Keratinocyte (primary cell): ENCODE measurements around the gene IFT81. TPM values are rescaled to one million over a fixed set of nuclear protein-coding genes. Genes with fewer than 3 reads are reported as not detected.

Experiments used
- DNase-seq: peaks from one replicate; pipeline ENCODE4 v3.0.0-alpha.2; 2011; ENCODE audit warnings: low read depth, missing footprints, low spot score
- FAIRE-seq: peaks from 2 replicates; lab custom pipeline; 2011; peaks lifted over from hg19 to GRCh38; lab: Jason Lieb, UNC
- H2AFZ ChIP-seq: 2 replicates; pipeline ENCODE4 v1.6.0; 2012; ENCODE audit warnings: low read length, control low read depth, inconsistent platforms; ENCODE audit not compliant: control insufficient read depth
- H3K27ac ChIP-seq: 2 replicates; pipeline ENCODE4 v1.5.1; 2011; ENCODE audit warnings: low read length; ENCODE audit not compliant: control insufficient read depth, insufficient read depth
- H3K27me3 ChIP-seq: 3 replicates; pipeline ENCODE4 v1.6.0; 2011; ENCODE audit warnings: low read length; ENCODE audit not compliant: control insufficient read depth, insufficient read depth; ENCODE audit errors: extremely low read depth
- H3K36me3 ChIP-seq, 2 experiments: 2 replicates in 1 of 2; 3 replicates in 1 of 2; pipeline ENCODE4 v1.5.1; 2011; ENCODE audit warnings: low read length in 2 of 2, mild to moderate bottlenecking in 1 of 2; ENCODE audit not compliant: control insufficient read depth in 2 of 2, insufficient read depth in 2 of 2; ENCODE audit errors: extremely low read depth in 1 of 2
- H3K4me1 ChIP-seq: 3 replicates; pipeline ENCODE4 v1.5.1; 2011; ENCODE audit warnings: low read length; ENCODE audit not compliant: control insufficient read depth, insufficient read depth; ENCODE audit errors: extremely low read depth
- H3K4me2 ChIP-seq: 3 replicates; pipeline ENCODE4 v1.6.0; 2011; ENCODE audit warnings: low read depth, low read length; ENCODE audit not compliant: control insufficient read depth, insufficient read depth; ENCODE audit errors: extremely low read depth
- H3K4me3 ChIP-seq, 3 experiments: fragments of 200-600 bp in 1 of 3; sonication (generic) in 1 of 3; 2 replicates in 2 of 3; 3 replicates in 1 of 3; pipeline ENCODE4 v1.5.1; 2011 to 2016; ENCODE audit warnings: low read length in 3 of 3, mild to moderate bottlenecking in 3 of 3, control low read depth in 2 of 3, inconsistent platforms in 1 of 3, low read depth in 1 of 3, mixed read lengths in 1 of 3, mixed run types in 1 of 3, moderate library complexity in 1 of 3; ENCODE audit not compliant: control insufficient read depth in 2 of 3, insufficient read depth in 2 of 3; ENCODE audit errors: extremely low read depth in 1 of 3
- H3K79me2 ChIP-seq: 2 replicates; pipeline ENCODE4 v1.6.0; 2012; ENCODE audit warnings: low read length; ENCODE audit not compliant: control insufficient read depth, insufficient read depth
- H3K9ac ChIP-seq: 3 replicates; pipeline ENCODE4 v1.6.0; 2011; ENCODE audit warnings: low read length; ENCODE audit not compliant: control insufficient read depth, insufficient read depth; ENCODE audit errors: extremely low read depth
- H3K9me1 ChIP-seq: 3 replicates; pipeline ENCODE4 v1.6.0; 2011; ENCODE audit warnings: low read length; ENCODE audit not compliant: control insufficient read depth, insufficient read depth; ENCODE audit errors: extremely low read depth
- H3K9me3 ChIP-seq: 2 replicates; pipeline ENCODE4 v1.5.1; 2012; ENCODE audit warnings: low read depth, low read length; ENCODE audit not compliant: control insufficient read depth
- H4K20me1 ChIP-seq: 3 replicates; pipeline ENCODE4 v1.6.0; 2011; ENCODE audit warnings: low read length; ENCODE audit not compliant: control insufficient read depth, insufficient read depth; ENCODE audit errors: extremely low read depth
- EZH2 ChIP-seq: IDR thresholded peaks from one replicate; pipeline ENCODE4 v1.6.1; 2012; ENCODE audit warnings: inconsistent platforms, mild to moderate bottlenecking, low read length, moderate library complexity
- dilution Hi-C: fragments of 300-500 bp; cut with MboI; formaldehyde crosslinking; loops from one replicate; pipeline ENCODE4 v1.7.0; 2020; ENCODE audit warnings: low sequenced_read_pairs; ENCODE audit not compliant: extremely low pct_ligation_motif_present
- polyA plus RNA-seq, 5 experiments: library from polyadenylated mRNA; depleted of rRNA in 3 of 5; stranded (reverse) in 3 of 5; stranded (forward) in 1 of 5; unstranded in 1 of 5; fragments of >200 nt; gene quantifications; 1 replicate in 1 of 5; 2 replicates in 3 of 5; 3 replicates in 1 of 5; pipeline versions ENCODE4 v1.2.1 to v1.2.3, GENCODE V29; 2011 to 2012; ENCODE audit warnings: missing spikeins in 2 of 5, low read depth in 1 of 5, low replicate concordance in 1 of 5
- TF ChIP-seq, protein P1 (sequence below), 3 experiments: IDR thresholded peaks in 1 of 3; conservative IDR thresholded peaks in 1 of 3; optimal IDR thresholded peaks in 1 of 3; 2 replicates in 2 of 3; 3 replicates in 1 of 3; pipeline versions ENCODE3 to v1.5.1; 2011; ENCODE audit warnings: low read length in 3 of 3, mild to moderate bottlenecking in 3 of 3, moderate library complexity in 2 of 3, control low read depth in 1 of 3, inconsistent platforms in 1 of 3; ENCODE audit not compliant: insufficient read depth in 2 of 3; ENCODE audit errors: extremely low read depth in 1 of 3

The IFT81 gene
- polyA plus RNA-seq, 1 donor (not counting 4 experiments of a cell fraction or from before 2014, with no cell fraction given): 8.9 TPM

- Histone ChIP-seq H3K4me2 (no peak overlapping the region), H3K36me3 (no peaks in the 10 kb centered on the region), H4K20me1 (no peaks in the 10 kb centered on the region), H3K9ac (no peak overlapping the region), H3K9me3 (no peaks in the 10 kb centered on the region), H2AFZ (no peak overlapping the region), H3K4me1 (no peaks in the 10 kb centered on the region), H3K4me3 (no peak overlapping the region), H3K27ac (no peak overlapping the region), H3K27me3 (no peaks in the 10 kb centered on the region), H3K9me1 (no peaks in the 10 kb centered on the region), H3K79me2 (no peaks in the 10 kb centered on the region)
- dilution Hi-C loops: no loop called here
- no peak for TF ChIP-seq EZH2
- TF ChIP-seq, protein P1, sequence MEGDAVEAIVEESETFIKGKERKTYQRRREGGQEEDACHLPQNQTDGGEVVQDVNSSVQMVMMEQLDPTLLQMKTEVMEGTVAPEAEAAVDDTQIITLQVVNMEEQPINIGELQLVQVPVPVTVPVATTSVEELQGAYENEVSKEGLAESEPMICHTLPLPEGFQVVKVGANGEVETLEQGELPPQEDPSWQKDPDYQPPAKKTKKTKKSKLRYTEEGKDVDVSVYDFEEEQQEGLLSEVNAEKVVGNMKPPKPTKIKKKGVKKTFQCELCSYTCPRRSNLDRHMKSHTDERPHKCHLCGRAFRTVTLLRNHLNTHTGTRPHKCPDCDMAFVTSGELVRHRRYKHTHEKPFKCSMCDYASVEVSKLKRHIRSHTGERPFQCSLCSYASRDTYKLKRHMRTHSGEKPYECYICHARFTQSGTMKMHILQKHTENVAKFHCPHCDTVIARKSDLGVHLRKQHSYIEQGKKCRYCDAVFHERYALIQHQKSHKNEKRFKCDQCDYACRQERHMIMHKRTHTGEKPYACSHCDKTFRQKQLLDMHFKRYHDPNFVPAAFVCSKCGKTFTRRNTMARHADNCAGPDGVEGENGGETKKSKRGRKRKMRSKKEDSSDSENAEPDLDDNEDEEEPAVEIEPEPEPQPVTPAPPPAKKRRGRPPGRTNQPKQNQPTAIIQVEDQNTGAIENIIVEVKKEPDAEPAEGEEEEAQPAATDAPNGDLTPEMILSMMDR (optimal IDR thresholded peaks at IDR 0.05 in 1 of 3, IDR thresholded peaks at IDR 0.05 in 1 of 3, conservative IDR thresholded peaks at IDR 0.05 in 1 of 3; ENCODE audit: extremely low read depth in 1 of 3, insufficient read depth in 2 of 3, low read length in 3 of 3): no peak
- FAIRE-seq: no peak
- DNase-seq: no peak
These were observed 132.7 kb downstream of the IFT81 start for GRCh38 chr12:110256780-110257431.

- Histone ChIP-seq H3K4me1 (no peaks in the 10 kb centered on the region), H3K4me3 (no peak overlapping the region), H3K9me3 (no peaks in the 10 kb centered on the region), H2AFZ (no peak overlapping the region), H3K27me3 (no peaks in the 10 kb centered on the region), H3K9ac (no peak overlapping the region), H3K9me1 (no peaks in the 10 kb centered on the region), H3K36me3 (no peaks in the 10 kb centered on the region), H3K27ac (no peak overlapping the region), H3K79me2 (no peaks in the 10 kb centered on the region), H4K20me1 (no peaks in the 10 kb centered on the region), H3K4me2 (no peak overlapping the region)
- DNase-seq (no peak), FAIRE-seq (no peak)
- TF ChIP-seq, protein P1 (optimal IDR thresholded peaks at IDR 0.05 in 1 of 3, IDR thresholded peaks at IDR 0.05 in 1 of 3, conservative IDR thresholded peaks at IDR 0.05 in 1 of 3; ENCODE audit: extremely low read depth in 1 of 3, insufficient read depth in 2 of 3, low read length in 3 of 3): no peak
- TF ChIP-seq EZH2: no peak
- dilution Hi-C loops: no loop called here
These were observed 134.3 kb downstream of the IFT81 start for GRCh38 chr12:110258466-110258865.
